ENCODE measurements around the gene IL3.
A peak's percentile ranks its signal among the peaks of the same experiment; 100 is the strongest.

IL3 gene

GRCh38 chr5:132067941-132068808 lies 7.7 kb downstream of the IL3 start:
- peaks cover 57 to 96% of the 10 kb centered on the region in 2 donors for H3K4me1 Mint-ChIP-seq
- ATAC-seq (replicated peaks) (no peak), DNase-seq (no peak)
- no peaks in the 10 kb centered on the region for H3K9me3 Mint-ChIP-seq
- peak overlapping the region; percentile 77 for H3K27ac Mint-ChIP-seq
- no peaks in the 10 kb centered on the region for H3K36me3 Mint-ChIP-seq
- H3K4me3 Mint-ChIP-seq, result no peak overlapping the region
- H3K27me3 Mint-ChIP-seq, result no peaks in the 10 kb centered on the region

GRCh38 chr5:132069561-132069960 lies 9.1 kb downstream of the IL3 start:
- Mint-ChIP-seq H3K9me3 (no peaks in the 10 kb centered on the region), H3K36me3 (peaks cover 8 to 10% of the 10 kb centered on the region in 2 donors), H3K27me3 (no peaks in the 10 kb centered on the region), H3K27ac (peak overlapping the region; percentile 56), H3K4me1 (peaks cover 59 to 94% of the 10 kb centered on the region in 2 donors), H3K4me3 (no peak overlapping the region)
- ATAC-seq (replicated peaks), result no peak
- DNase-seq, result no peak

- DNase-seq (no peak), ATAC-seq (replicated peaks) (no peak)
- H3K27me3 Mint-ChIP-seq, result no peaks in the 10 kb centered on the region
- H3K27ac Mint-ChIP-seq, result no peak overlapping the region
- no peak overlapping the region for H3K4me3 Mint-ChIP-seq
- H3K36me3 Mint-ChIP-seq, result peaks cover 12 to 15% of the 10 kb centered on the region in 2 donors
- H3K9me3 Mint-ChIP-seq, result no peaks in the 10 kb centered on the region
- H3K4me1 Mint-ChIP-seq, result peaks cover 56 to 94% of the 10 kb centered on the region in 2 donors
Measured at GRCh38 chr5:132069994-132070393, 9.5 kb downstream of the IL3 start.

DNA sequence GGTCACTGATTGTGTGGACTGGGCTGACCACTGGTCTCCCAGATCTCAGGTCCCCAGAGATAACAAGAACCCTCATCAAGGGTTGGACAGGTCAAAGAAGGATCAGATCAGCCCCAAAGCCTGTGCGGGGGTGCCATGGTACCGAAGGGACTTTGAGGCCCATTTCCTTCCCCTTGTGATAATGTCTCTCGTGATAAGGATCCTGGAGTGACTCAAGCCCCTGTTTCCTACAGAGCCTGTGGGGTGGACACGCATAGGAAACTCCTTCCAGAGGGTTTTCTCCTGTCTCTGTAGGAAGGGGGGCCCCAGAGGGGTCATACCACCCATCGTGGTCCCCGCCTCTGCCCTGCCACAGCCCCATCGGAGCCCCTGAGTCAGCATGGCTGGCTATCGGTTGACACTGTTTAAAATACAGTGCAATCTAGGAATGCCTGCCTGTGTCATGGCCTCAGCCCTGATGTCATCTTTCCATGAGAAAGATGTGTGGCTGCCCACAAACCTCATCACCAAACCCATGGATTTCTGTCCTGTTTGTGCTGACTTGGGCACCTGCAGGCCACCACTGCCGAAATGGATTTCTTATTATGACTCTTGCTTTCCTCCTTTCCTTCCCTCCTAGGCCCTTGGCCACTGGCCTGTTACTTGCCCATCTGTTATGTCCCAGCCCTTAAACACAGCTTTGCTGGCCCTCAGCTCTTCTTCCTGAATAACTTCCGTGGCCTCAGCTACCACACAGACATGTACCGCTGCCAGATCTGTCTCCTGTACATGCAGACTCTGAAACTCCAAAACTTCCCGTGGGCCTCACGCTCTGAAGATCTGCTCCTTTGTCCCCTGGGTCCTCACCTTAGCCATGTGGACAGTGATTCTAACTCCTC lies 10.2 kb downstream of the IL3 start:
- peak overlapping the region in 1 of 2 donors; percentile 32 for H3K4me3 Mint-ChIP-seq
- DNase-seq (no peak), ATAC-seq (replicated peaks) (peak in 1 of 2 donors; percentile 27)
- H3K27ac Mint-ChIP-seq, result peak overlapping the region; percentile 82
- peaks cover 13 to 22% of the 10 kb centered on the region in 2 donors for H3K36me3 Mint-ChIP-seq
- no peaks in the 10 kb centered on the region for H3K9me3 Mint-ChIP-seq
- peaks cover 53 to 94% of the 10 kb centered on the region in 2 donors for H3K4me1 Mint-ChIP-seq
- H3K27me3 Mint-ChIP-seq, result no peaks in the 10 kb centered on the region

DNA sequence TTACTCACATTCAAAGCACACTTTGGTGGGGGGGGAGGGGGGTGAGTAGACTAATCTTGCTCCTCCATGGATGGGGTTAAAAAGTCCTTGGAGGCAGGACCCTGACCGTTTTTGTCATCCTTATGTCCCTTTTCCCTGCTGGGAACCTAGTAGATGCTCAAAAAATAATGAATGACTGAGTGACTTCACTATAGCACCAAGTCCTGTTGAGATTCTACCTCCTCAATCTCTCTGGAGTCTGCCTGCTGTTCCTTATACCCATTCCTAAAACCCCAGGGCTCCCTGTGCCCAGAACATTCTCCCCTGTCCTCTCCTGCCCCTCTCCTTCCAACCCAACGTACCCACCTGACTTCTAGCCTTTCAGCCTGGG lies 10.9 kb downstream of the IL3 start:
- H3K27ac Mint-ChIP-seq, result peak overlapping the region; percentile 82

DNA sequence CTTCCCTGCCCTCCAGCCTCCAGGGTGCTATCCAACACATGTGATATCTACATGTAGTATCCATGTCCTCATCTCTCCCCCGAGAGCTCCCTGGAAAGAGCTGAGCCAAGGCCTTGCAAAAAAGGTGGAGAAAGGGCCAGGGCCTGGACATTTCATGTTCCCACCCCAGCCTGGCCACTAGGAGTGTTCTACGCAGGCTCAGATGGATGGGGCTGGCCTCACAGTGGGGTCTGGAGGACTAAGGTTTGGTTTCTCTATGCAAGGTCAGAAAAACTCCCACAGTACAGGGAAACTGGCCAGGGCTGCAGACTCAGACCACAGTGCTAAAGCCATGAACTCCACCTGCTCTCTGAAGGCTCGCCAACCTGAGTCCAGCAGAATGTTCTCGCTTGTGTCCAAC lies 11.6 kb downstream of the IL3 start:
- Mint-ChIP-seq H3K4me1 (peaks cover 51 to 94% of the 10 kb centered on the region in 2 donors), H3K36me3 (peaks cover 18 to 35% of the 10 kb centered on the region in 2 donors), H3K27ac (peak overlapping the region; percentile 82), H3K4me3 (peak overlapping the region in 1 of 2 donors; percentile 30), H3K9me3 (no peaks in the 10 kb centered on the region), H3K27me3 (no peaks in the 10 kb centered on the region)
- DNase-seq (no peak), ATAC-seq (replicated peaks) (no peak)

More for the DNA sequence above, 10.9 kb downstream of the IL3 start:
- Mint-ChIP-seq H3K4me1 (peaks cover 47 to 93% of the 10 kb centered on the region in 2 donors), H3K36me3 (peaks cover 14 to 28% of the 10 kb centered on the region in 2 donors), H3K27me3 (no peaks in the 10 kb centered on the region), H3K9me3 (no peaks in the 10 kb centered on the region), H3K4me3 (peak overlapping the region in 1 of 2 donors; percentile 32)
- no peak for ATAC-seq (replicated peaks)
- no peak for DNase-seq

DNA sequence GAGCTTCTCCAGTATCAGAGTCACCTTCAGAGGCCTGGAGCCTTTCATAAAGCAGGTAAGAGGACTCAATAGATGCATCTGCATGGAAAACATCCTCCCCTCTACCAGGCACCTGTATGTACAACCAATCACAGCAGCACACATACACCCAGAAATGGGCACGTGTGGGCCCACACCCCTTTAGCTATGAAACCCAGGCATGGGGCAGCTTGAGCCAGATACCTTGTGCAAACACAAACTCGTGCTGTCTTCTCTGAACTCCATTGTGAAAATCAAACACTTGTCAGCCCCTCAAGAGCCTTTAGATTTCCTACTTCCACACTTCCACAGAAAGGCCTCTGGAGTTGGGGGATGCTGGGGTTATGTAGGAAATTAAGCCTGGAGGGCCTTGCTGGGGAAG lies 12.1 kb downstream of the IL3 start:
- H3K4me3 Mint-ChIP-seq, result peak overlapping the region in 1 of 2 donors; percentile 30
- no peak overlapping the region for H3K27ac Mint-ChIP-seq
- no peaks in the 10 kb centered on the region for H3K9me3 Mint-ChIP-seq
- no peaks in the 10 kb centered on the region for H3K27me3 Mint-ChIP-seq
- no peak for DNase-seq
- peaks cover 56 to 94% of the 10 kb centered on the region in 2 donors for H3K4me1 Mint-ChIP-seq
- ATAC-seq (replicated peaks), result no peak
- peaks cover 19 to 39% of the 10 kb centered on the region in 2 donors for H3K36me3 Mint-ChIP-seq

GRCh38 chr5:132073231-132074013 lies 13.0 kb downstream of the IL3 start, which contains the start of gene CSF2:
TSS of gene CSF2 (plus strand) at chr5:132073789. CDS start at chr5:132073824, 35 bp downstream.
- Mint-ChIP-seq H3K27me3 (no peaks in the 10 kb centered on the region), H3K4me1 (peaks cover 57 to 97% of the 10 kb centered on the region in 2 donors), H3K9me3 (no peaks in the 10 kb centered on the region), H3K4me3 (peak within 1 kb of the TSS; percentile 87 to 88), H3K27ac (peak within 1 kb of the TSS; percentile 89), H3K36me3 (peaks cover 19 to 39% of the 10 kb centered on the region in 2 donors)
- DNase-seq, result no peak
- peak; percentile 54 to 58 for ATAC-seq (replicated peaks)

GRCh38 chr5:132074091-132074771 lies 13.8 kb downstream of the IL3 start:
- Mint-ChIP-seq H3K27ac (peak overlapping the region; percentile 89), H3K4me1 (peaks cover 58 to 97% of the 10 kb centered on the region in 2 donors), H3K4me3 (peak overlapping the region; percentile 87 to 88), H3K36me3 (peaks cover 19 to 39% of the 10 kb centered on the region in 2 donors), H3K27me3 (no peaks in the 10 kb centered on the region), H3K9me3 (no peaks in the 10 kb centered on the region)
- ATAC-seq (replicated peaks) (no peak), DNase-seq (no peak)

DNA sequence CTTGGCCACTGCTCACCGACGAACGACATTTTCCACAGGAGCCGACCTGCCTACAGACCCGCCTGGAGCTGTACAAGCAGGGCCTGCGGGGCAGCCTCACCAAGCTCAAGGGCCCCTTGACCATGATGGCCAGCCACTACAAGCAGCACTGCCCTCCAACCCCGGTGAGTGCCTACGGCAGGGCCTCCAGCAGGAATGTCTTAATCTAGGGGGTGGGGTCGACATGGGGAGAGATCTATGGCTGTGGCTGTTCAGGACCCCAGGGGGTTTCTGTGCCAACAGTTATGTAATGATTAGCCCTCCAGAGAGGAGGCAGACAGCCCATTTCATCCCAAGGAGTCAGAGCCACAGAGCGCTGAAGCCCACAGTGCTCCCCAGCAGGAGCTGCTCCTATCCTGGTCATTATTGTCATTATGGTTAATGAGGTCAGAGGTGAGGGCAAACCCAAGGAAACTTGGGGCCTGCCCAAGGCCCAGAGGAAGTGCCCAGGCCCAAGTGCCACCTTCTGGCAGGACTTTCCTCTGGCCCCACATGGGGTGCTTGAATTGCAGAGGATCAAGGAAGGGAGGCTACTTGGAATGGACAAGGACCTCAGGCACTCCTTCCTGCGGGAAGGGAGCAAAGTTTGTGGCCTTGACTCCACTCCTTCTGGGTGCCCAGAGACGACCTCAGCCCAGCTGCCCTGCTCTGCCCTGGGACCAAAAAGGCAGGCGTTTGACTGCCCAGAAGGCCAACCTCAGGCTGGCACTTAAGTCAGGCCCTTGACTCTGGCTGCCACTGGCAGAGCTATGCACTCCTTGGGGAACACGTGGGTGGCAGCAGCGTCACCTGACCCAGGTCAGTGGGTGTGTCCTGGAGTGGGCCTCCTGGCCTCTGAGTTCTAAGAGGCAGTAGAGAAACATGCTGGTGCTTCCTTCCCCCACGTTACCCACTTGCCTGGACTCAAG lies 14.6 kb downstream of the IL3 start:
- no peaks in the 10 kb centered on the region for H3K27me3 Mint-ChIP-seq
- peak overlapping the region; percentile 87 to 88 for H3K4me3 Mint-ChIP-seq
- peaks cover 19 to 39% of the 10 kb centered on the region in 2 donors for H3K36me3 Mint-ChIP-seq
- no peaks in the 10 kb centered on the region for H3K9me3 Mint-ChIP-seq
- H3K4me1 Mint-ChIP-seq, result peaks cover 58 to 95% of the 10 kb centered on the region in 2 donors
- peak overlapping the region; percentile 89 for H3K27ac Mint-ChIP-seq
- DNase-seq (no peak), ATAC-seq (replicated peaks) (peak; percentile 58 to 66)

DNA sequence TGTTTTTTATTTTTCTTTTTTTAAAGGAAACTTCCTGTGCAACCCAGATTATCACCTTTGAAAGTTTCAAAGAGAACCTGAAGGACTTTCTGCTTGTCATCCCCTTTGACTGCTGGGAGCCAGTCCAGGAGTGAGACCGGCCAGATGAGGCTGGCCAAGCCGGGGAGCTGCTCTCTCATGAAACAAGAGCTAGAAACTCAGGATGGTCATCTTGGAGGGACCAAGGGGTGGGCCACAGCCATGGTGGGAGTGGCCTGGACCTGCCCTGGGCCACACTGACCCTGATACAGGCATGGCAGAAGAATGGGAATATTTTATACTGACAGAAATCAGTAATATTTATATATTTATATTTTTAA lies 15.2 kb downstream of the IL3 start:
- Mint-ChIP-seq H3K27ac (peak overlapping the region; percentile 89), H3K9me3 (no peaks in the 10 kb centered on the region), H3K27me3 (no peaks in the 10 kb centered on the region), H3K4me3 (peak overlapping the region; percentile 87 to 88), H3K4me1 (peaks cover 57 to 93% of the 10 kb centered on the region in 2 donors), H3K36me3 (peaks cover 19 to 39% of the 10 kb centered on the region in 2 donors)
- DNase-seq (no peak), ATAC-seq (replicated peaks) (no peak)

DNA sequence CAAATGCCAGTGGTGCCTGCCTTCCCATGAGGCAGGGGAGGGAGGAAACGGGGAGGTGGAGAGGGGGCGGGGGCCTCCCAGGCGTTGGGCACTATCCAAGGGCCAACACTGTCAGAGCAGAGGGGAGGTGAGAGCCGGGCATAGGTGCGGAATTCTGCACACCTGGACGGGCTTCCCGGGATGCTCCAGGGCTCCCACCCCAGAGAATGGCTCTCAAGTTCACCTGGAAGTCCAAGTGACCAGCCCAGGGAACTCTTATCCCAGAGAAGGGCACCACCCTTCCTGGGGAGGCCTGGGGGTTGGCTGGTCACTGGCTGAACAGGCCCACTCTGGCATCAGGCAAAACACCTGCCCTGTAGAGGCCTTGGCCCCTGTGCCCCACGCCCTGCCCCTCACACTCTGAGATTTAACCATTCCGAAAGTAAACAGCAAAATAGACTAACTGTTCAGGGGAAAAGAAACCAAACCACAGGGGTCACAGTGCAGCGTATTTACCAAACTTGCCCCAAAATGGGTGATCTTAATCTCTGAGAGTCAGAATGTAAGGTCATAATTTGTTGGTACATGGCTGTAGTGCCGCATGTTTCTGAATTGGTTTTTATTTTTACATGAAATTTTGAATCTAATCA lies 15.9 kb downstream of the IL3 start:
- Mint-ChIP-seq H3K4me3 (peak overlapping the region; percentile 11 to 69), H3K27me3 (no peaks in the 10 kb centered on the region), H3K27ac (peak overlapping the region; percentile 90), H3K9me3 (no peaks in the 10 kb centered on the region), H3K4me1 (peaks cover 55 to 87% of the 10 kb centered on the region in 2 donors), H3K36me3 (peaks cover 19 to 39% of the 10 kb centered on the region in 2 donors)
- ATAC-seq (replicated peaks) (no peak), DNase-seq (no peak)

All from stimulated activated naive B cell treated with anti-CD40 and anti-IgM and Interleukin-4, amounts not matched to agents 10 μg/mL and 1 μg/mL and 100 μg/mL, for 72 hours (primary cell).